Hematopoietic multipotent progenitor cell treated with erythropoietin and hydrocortisone succinate and interleukin-3 and kit ligand, for 15 days (in vitro differentiated cells): ENCODE measurements around the gene NBPF3.
A peak's percentile ranks its signal among the peaks of the same experiment; 100 is the strongest.

Source experiments
- DNase-seq: peaks from one replicate; pipeline ENCODE4 v3.0.0-alpha.2; 2015; ENCODE audit warnings: low spot score

Gene NBPF3

GRCh38 chr1:21494196-21494595 is 54.3 kb downstream of the NBPF3 start:
- no peak for DNase-seq

- DNase-seq: no peak
Measured at GRCh38 chr1:21495225-21495820, 55.4 kb downstream of the NBPF3 start.

DNA sequence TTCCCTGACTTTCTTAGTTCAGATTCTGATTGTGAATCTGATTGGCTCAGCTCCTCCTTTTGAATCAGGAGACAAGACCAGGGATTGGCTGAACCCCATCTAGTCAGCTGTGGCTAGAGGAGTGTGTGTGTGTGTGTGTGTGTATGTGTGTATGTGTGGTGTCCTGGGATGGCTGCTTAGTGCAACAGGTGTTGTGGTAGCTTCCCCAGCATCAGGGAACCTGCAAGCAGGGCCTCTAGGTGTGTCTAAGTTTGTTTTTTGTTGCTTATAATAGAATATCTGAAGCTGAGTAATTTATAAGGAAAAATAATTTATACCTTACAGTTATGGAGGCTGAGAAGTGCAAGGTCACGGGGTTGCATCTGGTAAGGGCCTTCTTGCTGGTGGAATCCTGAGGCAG is 56.1 kb downstream of the NBPF3 start:
- DNase-seq: no peak

GRCh38 chr1:21496886-21497285 is 56.9 kb downstream of the NBPF3 start:
- no peak for DNase-seq

DNA sequence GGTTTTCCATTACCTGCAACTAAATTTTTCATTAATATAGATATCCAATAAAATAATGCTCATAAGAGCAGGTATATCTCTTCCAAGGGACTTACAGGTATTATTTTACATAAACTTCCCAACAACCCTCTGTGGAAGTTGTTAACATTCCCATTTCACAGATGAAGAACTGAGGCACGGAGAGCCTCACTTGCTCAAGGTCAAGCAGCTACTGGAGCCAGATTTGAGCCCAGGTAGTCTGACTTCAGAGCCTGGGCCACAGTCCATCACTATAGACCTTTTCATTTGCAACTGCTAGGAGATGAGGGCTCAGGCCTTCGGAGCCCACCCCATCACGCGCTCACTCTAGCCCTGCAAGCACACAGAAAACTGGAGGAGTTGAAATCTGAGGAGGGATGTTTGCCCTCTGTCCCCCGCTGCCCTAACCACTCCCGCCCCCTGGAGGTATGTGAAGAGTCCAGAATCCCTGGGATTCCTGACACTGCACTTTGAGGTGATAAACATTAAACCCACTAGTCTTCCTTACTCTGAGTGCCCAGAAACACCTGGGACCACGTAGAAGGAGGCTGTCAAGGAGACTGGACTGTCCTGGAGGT is 57.6 kb downstream of the NBPF3 start:
- no peak for DNase-seq

DNA sequence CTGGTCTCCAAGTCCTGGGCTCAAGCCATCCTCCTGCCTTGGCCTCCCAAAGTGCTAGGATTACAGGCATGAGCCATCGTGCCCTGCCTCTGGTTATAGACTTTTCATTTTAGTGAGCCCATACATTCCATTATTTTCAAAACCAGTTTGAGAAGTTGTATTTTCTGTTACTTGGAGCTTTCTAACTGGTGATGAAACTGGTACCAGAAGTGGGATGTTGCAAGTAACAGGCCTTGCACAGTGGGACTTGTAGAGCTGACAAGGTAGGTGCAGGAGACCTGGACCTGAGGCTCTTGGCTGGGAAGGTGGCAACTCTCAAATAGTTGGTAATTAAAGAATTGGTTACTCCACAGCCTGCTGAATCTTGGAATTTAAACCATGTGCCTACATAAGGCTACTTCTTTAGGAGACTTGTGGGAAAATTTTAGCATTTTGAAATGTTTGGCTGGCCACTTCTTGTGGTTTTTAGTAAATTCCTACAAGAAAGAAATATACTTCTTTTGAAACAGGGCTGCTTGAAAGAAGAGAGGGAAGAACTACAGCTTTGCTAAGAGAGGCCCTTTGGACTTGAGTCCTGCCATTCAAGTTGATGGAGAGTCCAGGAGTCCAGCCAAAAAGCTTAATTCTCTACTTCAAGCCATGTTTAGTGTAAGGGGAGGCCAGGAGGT is 59.5 kb downstream of the NBPF3 start:
- no peak for DNase-seq

- no peak for DNase-seq
Measured at GRCh38 chr1:21503706-21504377, 63.9 kb downstream of the NBPF3 start.

DNA sequence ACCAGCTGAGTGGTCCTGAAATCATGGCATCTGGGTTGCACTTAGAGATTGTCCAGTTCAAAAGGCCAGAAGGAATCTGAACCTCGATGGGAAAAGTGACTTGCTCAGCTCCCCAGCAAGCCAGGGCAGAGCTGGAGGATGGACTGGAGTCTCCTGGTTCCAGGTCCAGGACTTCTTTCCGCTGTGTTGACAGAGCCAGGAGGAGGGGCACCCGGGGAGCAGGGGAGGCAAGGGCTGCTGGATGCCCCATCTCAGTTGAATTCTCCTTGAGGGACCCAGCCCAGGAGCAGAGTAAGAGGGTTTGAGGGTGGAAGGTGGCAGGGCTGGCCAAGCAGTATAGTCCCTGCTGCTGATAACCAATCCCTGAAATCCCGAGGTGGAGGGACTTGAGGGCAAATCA is 66.9 kb downstream of the NBPF3 start:
- DNase-seq: no peak

DNA sequence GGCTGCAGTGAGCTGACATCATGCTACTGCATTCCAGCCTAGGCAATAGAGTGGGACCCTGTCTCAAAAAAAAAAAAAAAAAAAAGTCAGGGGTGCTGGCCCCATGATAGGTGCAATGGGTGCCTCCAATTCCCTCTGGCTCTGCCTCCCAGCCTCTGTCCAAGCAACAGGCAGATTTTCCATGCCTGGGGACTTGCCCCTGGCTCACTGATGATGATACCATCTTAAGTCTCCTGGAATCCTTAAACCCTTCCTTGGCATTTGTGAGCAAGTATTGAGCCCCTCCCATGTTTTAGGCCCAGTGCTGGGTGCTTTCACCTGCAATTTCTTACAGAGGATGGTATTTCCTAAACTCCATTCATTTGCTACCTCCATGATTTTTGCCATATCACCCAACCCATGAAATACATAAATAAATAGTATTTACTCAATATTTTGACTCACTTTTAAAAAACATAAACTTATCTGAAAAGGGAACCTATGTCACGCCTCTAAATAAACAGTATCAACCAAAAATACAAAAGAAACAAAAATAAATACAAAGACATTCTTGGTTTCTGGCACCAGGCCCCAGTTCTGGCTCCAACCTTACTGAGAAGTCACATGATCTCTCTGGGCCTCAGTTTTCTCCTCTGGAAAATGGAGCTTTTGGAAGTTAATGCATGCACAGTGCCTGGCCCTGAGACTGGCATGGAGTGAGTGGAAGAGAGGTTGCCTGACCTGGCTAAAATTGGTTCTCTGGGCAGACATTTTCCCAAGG is 67.8 kb downstream of the NBPF3 start:
- DNase-seq: no peak

DNA sequence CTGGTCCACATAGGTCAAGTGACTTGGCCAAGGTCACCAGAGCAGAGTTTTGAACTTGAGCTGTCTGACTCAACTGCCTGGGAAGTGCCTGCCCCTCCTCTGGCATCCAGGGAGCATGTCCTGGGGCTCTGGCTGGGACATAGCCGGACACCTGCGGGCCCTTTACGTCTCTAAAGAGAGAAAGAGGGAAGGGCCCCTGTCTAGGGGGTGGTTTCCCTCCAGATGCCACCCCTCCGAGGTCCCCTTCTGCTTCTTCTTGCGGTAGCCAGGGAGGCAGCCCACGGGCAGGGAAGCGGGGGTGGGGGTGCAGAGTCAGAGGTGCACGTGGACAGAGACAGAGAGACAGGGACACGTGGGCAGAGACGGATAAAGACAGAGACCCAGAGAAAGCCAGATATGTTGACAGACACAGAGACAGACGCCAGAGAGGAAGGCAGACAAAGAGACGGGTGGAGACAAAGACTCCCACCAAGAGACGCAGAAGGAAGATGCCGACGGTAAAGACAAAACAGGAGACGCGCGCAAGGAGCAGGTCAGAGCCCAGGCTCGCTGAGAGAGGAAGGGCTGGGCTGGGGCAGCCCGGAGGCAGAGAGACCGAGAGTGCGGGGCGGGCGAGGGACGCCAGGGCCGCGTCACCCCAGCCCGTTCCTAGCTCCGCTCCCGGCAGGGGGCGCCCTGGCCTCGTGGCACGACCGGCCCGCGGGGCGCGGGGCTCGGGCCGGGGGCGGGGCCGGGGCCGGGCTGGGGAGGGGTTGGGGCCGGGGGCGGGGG is 68.8 kb downstream of the NBPF3 start:
- peak; percentile 70 for DNase-seq

GRCh38 chr1:21509351-21510112 is 69.6 kb downstream of the NBPF3 start, which contains the start of gene ALPL:
Gene ALPL, plus strand, starts transcription at chr1:21509423. Its CDS starts 44,659 bp downstream, at chr1:21554082.
- no peak for DNase-seq

- no peak for DNase-seq
Measured at GRCh38 chr1:21510113-21510493, 70.2 kb downstream of the NBPF3 start.

DNA sequence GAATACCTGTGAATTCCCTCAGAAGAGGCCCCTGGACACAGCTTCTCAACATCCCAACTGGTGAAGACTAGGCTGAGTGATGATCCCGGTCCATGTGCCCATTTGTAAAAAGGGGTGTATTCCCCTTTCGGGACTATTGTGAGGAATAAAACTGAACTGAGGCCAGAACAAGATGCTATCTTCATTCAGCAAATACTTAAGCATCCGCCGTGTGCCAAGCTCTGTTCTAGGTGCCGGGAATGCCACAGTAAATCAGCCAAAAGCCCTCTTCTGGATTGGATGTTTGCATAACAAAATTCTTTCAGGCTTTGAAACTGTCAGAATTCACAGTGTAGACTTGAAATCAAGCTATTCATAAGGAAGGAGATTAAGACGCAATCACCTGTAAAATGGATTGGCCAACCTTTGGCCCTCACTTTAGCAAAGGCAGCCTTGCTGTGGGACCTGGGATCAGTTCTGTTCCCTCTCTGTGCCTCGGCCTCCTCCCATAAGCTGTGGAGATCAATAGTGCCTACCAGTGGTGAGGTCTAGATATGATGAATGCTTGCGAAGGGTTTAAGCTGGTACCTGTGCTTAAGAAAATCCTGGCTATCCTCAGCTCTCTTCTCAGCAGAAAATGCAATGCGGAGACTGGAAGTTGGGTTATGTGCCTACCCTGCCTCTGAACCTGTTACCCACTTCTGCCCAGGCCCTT is 71.1 kb downstream of the NBPF3 start:
- DNase-seq: no peak

DNA sequence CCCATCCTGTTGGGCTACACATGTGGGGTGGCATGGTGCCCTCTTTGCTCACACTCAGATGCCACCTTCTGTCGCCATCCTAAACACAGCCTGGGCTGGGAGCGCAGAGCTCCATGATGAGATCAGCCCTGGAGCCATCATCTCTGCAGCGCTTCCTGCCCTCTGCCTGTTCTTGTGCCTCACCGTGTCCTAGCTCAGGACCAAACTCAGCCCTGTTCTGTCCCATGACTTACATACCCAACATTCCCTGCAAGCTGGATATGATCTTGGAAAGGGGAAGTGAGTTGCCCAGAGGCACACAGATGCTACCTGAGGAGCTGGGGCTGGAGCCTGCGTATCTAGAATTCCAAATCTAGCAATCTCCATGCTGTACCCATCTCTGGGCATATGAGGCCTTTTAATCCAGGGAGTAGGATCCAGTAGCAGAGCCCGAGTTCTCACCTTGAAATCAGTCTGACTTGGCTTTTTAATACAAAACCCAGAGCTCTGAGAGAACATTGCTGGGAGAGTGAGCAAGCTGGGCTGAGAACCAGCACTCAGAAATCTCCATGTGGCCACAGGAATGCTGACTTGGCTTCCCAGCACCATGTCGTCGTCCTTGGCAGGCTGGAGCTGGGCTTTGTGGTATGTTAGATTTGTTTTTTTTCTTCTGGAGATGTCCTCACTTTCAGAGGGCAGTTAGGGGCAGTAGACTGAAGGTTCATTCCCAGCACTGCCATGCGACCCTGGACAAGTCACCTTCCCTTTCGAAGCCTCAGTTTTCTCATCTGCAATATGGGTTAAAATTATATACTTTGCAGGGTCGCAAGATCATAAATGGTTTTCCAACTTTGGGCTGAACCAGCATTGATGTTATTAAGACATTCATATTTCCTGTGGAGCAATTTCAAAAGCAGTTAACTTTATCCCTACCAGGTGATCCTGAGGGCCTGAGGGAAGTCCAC is 71.9 kb downstream of the NBPF3 start:
- DNase-seq: no peak

DNA sequence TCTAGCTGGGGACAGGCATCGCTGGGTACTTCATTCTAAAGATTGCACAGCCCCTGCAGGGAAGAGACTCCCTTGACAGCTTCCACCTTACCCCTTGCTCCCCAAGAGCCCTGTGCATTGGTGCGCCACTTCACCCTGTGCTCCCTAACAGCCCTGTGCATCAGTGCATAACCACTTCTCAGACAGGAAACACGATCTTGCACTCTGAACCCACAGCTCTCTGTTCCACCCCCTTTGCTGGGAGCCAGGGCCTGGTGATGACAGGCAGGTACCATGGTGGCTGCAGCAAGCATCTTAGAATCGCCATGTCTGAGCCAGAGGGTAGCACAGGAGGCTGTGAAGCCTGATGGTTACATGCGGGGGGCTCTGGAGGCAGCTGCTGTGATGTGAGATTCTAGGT is 74.3 kb downstream of the NBPF3 start:
- DNase-seq: no peak

DNA sequence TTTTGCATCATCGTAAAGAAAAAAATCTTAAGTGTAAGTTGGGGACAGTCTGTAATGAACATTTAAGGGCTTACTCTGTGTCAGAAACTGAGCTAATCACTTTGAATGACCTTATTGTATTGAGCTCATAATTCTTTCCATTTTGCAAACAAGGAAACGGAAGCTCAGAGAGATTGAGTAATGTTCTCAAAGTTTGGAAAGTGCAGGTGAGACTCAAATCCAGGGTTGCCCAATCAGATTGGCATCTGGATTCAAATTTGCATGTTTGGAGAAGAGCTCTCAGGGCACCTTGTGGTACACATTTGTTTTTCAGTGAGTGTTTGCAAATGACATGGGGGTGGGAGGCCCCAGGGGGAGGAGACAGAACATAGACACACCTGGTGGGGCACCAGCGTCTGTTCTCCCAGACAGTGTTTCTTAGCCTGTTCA is 77.2 kb downstream of the NBPF3 start:
- no peak for DNase-seq

DNA sequence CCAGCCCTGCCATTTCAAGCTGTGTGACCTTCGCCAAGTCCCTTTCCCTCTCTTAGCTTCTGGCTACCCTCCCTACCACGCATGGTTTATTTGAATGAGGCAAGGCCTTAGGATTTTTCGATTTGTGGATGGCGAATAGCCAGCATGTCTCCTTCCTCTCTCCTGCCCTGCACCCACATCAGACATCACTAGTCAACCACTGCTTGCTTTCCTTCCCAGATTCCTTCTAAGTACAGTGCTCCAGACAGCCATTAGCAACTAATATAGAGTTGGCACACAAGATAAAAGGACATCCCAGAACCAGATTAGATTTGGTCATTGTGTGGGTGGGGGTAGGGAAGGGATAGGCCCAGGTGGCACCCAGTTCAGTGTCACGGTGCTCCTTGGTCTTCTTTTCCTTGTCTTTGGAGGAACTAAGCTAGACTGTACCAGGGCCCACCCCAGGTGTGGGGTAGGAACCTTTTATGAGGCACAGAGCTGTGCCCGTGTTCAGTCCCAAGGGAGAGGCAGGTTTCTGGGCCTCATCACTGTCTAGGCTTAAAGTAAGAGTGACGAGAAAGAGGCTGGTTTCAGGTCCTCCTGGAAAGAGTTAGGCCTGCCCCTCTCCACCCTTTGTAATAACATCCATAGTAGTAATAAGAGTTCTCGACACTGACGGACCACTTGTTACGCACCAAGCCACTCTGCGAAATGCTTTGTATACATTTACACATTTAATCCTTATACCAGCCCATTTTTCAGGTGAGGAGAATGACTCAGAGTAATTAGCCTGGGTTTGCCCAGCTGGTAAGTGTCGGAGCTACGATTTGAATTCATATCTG is 77.9 kb downstream of the NBPF3 start:
- DNase-seq: no peak
